ENCODE measurements around the gene IPCEF1.

The IPCEF1 gene

DNA sequence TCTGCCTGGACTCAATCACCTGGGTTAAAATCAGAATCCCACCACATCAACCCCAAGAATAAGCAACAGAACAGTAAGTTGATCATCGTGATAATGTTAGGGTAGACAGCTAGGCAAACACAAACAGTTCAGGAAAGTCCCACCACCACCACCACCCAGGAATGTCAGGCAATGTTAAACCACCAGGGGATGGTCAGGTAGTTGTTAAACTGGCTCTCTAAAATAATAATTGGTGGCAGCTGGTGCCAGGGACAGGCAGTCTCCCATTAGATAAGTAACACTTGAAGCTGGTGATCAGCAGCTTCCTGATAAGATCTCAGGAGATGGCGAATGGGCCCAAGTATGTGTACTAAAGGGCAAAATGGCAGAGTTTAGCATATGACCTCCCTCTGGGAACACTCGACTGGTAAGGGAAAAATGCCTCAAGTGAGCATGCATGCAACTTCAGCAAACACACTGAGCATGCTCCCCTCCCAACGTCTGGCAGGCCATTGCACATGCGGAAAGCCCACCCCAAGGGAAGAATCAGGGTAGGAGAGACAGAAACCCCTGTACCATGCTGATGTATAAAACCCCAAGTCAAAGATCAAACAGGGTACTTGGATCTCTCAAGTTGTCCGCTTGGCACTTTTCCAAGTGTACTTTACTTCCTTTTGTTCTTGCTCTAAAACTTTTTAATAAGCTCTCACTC lies 66.6 kb downstream of the IPCEF1 start:
- DNase-seq = peak; percentile 28

DNA sequence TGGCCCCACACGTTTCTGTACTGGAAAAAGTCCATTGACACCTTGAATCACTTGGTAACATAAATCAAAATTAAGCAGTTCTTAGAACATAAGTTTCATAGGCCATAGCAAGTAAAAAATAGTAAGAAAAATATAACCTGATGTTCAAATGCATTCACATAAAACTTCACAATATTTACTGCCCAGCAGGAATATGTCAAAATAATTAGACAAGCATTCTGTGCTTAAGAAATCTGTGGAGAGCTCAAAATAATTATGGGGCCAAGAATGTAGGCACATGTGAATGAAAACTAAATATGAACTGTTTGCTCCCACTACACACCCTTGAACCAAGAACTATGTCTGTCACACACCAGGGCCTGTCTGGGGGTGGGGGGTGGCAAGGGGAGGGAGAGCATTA lies 70.8 kb downstream of the IPCEF1 start:
- no peak for DNase-seq

DNA sequence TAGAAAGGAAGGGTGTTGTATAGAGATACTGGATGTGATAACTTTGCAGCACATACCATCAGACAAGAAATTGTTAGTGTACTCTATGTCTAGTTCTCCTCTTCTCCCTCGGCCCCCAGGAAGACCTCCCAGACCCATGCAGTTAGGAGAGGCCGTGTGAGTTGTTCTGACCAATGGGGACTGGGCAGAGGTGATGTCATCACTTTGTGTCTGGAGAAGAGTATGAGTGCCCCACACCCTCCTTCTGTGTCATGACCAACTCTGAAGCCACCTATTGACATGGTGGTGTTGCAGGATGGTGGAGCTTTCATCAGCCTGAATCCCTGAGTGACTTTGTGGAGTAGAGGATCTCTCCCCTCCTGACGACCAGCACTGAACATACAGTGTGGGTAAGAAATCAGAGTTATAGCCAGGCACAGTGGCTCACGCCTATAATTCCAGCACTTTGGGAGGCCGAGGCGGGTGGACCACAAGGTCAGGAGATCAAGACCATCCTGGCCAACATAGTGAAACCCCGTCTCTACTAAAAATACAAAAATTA lies 72.2 kb downstream of the IPCEF1 start:
- DNase-seq = no peak

DNA sequence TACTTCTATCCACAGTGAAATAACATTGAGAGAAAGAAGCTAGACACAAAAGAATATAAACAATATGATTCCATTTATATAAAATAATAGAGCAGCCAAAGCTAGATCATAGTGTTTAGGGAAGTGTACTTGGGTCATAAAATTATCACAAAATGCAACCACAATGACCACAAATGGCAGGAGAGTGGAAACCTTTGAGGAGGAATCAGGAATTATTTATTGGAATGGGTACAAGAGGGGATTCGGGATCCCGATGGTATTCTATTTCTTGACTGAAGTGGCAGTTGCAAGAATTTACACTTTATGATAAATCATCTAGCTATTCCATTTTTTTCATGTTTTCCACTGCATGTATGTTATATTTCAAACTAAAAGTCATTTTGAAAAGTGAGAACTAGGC lies 76.1 kb downstream of the IPCEF1 start:
- DNase-seq = no peak

DNA sequence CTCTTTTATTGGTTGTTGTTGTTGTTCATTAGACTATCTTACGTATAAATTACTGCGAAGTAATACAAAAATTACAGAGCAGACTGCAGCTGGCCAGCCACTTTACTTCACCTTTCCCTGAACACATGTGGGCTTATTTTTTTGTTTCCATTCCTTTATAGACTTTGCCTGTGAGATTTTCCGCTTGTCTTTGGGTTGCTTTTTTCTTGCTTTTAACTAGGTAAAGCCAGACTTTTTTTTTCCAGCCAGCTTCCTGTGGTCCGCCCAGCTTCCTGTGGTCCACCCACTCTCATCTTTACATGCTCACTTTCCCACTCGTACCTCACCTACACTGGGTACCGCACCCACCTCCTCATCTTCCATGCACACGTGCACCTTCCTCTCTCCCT lies 79.0 kb downstream of the IPCEF1 start:
- peak; percentile 22 for DNase-seq

DNA sequence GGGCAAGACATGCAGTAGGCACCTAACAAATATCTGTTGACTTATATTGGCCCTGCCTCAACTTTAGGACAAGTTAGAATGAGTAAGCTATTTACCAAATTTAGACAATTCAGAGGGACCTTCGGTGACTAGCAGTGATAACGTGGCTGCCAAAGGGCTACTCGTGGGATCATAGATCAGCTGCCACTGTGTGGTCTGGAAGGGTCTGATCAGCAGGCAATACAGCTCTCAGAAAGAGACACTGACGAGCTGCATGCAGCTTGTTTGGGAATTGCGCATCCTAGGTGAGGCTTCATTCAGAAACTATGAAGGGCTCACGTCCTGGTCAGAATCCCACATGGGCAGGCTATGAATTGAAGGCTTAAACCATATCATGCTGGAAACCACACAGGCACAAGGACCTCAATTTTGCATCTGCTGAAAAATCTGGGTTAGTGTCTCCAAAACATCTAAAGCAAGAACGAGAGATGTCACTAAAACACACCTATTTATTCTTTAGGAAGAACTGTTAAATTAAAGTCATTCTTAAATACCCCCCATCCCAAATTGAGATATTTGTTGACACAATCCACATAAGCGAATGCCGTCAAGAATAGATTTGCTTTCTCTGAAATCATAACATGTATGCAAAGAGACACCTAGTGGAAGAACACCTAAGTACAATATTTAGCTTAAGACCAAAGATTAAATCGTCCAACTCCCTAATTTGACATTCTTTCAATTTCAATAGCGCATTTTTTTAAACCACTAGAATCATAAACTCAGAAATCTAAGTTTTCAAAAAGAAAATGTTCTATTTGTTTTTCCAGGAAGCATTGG lies 79.6 kb downstream of the IPCEF1 start:
- peak; percentile 65 for DNase-seq

DNA sequence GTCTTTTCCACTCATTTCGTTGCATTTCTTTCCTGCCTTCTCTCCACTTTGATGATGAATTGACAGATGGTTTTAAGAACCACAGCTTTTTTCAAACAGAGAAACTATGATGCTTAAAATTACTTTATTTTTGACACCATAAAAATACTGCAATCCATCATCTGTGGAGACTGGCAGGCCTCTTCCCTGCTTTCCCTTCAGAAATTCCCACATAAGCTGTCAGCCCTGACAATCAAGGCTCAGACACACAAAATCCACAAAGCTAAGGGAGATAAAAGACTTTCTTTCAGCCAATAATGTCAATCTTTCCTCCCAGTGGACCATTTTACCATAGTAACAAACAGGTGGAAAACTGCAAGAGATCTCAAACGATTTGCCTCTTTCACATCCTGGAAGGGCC lies 82.4 kb downstream of the IPCEF1 start:
- DNase-seq = no peak

DNA sequence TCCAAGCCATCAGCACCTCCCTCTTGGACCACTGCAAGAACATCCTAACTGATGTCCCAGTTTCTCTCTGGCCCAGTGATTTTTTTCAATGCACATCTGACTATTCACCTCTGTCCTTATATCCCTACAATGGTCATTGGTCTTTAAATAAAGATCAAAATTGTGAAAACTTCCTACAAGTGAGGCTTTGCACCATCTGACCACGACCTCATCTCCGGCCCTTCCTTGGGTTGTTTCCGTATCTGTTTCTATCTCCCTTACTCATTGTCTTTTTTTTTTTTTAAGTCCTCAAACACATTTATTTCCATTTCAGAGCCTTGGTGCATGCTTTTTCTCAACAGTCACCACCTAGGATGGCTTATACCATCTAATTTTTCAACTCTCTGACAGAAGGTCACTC lies 88.1 kb downstream of the IPCEF1 start:
- no peak for DNase-seq

DNA sequence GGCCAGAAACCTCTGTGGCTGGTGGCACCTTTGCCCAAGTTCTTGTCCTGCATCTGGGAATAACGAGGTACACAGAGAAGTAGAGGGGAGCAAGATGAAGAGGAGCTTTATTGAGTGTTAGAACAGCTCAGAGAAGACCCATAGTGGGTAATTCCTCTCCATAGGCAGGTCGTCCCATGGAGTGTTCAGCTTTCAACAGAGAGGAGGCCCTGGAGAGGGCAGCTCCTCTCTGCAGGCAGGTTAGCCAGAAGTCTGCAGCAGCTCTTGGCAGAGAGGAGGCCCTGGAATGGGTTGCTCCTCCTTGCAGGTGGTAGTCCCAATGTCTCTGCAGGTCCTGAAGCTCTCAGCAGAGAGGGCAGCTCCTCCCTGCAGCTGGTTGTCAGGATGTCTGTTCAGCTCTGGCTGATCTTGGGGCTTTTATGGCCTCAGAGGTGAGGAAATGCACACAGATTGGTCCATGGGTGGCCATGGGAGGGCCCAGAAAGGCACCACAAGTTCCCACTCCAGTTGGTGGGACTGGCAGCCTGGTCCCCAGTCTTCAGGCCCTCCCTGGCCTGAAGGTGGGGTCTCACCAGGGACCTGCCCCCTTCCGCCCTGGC lies 89.0 kb downstream of the IPCEF1 start:
- no peak for DNase-seq

DNA sequence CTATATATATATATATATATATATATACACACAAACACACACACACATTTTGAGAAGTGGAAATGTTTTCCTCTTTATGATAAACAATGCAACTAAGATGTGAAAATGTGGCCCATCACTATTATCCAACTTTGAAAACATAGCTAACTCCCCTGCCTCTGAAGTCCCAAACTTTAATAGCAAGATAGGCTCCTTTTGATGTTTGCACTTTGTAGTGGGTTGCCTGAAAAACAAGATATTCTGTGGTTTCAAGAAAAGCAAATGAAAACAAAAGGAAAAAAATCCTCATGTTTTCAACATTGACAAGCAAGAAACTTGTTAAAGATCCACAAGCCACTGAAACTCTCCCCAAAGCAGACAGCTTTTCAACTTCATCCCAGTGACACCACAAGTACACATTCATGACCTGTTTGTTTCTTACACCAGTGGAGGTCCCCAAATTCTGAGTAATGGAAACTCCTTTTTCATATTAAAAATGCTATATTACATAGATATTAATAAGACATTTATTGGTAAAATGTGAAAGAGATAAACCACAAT lies 90.0 kb downstream of the IPCEF1 start:
- DNase-seq = no peak

DNA sequence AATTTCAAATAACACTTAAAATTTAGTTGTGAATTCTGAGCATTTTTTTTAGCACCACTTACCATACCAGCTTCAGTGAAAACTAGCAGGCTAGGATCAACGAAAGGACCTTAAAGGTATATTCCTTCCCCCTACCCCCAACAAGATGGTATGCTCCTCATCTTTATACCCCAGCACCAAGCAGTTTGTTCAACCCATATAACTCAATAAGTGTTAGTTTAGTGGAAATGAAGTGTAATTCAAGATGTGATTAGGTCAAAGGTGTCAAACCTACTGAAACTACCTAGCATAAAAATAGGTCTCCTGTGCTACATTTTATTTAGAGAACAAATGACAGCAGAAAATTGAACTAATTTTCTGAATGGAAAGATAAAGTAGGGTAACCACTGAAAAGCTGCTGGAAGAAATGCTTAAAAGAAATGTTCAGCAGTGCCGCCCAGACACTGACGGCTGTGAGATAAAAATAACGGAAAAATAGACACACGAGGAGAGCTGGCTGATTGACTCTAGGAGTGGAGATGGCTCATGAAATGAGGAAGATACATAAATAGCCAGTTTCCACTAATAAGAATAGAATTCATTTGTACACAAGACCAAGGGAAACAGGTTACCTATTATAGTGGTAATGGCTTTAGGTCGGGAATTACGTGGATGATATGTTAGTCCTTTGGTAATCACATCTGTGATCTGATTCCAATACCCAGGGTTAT lies 94.8 kb downstream of the IPCEF1 start:
- no peak for DNase-seq

DNA sequence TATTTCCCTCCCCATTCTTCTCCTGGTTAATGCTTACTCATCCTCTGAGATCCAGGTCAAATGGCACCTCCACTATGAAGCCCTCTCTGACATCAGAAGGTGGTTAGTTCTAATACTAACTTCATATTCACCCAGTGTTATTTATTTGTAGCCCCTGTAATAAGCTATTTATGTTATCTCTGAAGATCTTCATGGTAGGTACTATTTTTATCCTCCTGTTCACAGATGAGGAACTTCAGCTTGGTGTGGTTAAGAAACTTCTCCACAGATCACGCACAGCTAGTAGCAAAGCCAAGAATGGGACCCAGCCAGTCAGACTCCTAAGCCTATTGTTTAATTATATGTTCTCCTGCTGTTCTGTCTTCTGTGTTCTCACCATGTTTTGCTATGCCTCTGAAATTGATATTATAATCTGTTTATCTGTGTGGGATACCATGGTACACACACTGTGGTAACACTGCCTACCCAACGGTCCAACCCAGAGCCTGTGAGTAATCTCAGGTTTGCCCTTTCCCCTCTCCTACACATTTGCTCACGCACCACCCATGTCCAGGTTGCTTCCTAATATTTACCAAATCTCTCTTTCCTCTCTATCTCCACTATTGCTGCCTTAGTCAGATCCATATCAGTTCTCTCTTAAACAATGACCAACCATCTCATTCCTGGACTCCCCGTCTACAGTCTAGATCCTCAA lies 98.4 kb downstream of the IPCEF1 start:
- DNase-seq = no peak

DNA sequence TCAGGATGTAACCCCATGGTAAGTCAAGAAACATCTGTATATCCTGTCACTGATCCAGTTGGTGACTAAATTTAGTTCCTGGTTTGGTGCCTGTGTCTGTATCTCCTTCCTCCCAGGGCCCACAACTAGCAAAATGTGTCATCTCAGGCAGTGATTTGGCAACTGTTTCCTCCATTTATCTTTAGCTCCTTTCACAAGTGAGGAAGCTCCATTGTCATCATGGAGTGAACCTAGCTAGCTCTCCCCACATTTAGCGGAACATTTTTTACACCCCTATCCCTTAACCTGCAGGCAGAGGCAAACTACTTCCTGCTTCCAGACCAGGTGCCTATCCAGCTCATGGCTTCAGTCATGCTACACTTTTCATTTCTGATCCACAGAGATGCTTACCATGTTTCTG lies 99.5 kb downstream of the IPCEF1 start:
- no peak for DNase-seq

DNA sequence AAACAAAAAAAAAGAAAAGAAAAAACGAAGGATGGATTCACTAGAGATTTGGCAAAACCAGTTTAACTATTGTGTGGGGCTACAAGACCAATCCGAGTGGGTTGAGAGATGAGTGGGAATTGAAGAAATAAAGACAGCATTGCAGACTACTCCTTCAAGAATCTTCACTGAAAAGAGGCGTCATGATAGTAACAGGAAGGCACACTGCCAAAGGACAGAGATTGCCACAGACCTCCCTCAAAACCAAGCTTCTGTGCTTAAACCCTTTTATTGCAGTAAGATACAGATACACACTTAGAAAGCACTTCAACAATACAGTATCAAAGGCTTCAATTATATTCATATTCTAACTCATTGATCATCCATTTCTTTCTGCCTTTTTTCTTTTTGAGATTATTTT lies 103.9 kb downstream of the IPCEF1 start:
- DNase-seq = no peak

DNA sequence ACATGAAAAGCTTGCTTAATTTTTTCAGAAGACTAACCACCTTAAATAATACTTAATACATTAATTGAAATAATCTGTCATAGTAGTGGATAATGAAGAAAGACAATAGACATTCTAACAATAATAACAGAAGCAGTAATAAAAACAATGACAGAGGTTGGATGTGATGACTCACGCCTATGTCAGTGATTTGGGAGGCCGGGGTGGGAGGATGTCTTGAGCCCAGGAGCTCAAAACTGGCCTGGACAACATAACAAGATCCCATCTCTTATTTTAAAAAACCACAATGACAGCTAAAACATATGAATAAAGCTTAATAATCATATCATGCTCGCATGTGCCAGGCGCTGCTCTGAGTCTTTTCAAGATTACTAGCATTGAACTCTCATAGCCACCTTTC lies 105.5 kb downstream of the IPCEF1 start:
- no peak for DNase-seq

DNA sequence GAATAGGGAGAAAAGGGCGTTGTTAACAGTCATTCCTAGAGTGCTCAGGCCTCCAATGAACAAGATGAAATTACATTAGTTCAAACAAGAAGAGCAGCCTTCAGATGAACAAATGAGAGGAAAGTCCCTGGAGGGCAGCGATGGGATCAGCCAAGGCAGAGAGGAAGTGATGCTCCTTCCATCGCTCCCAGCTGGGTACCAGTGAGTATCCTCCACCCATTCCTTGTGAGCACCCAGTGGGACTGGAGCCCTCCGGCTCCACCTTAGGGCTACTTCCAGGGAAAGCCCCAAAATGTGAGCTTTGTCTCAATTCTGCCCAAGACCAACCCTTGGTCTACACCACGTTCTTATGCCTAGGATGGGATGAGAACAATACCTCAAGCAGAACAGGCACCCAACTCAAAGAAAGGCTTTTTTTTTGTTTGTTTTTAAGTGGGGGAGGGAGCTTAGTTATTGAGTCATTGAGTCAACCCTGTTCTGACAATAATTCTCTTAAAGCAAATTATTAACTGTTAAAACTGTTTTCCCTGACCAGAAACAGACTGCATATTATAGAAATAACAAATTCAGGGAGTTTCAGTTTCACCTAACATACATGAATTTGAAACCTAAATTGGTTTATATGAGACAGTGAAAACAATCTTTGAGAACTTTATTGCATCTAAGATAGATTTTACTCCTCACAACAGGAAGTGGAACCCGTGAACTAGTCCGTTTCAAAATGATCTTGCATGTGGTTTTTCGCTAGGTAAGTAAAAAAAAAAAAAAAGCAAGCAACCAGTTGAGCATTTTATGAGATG lies 106.9 kb downstream of the IPCEF1 start:
- no peak for DNase-seq

DNA sequence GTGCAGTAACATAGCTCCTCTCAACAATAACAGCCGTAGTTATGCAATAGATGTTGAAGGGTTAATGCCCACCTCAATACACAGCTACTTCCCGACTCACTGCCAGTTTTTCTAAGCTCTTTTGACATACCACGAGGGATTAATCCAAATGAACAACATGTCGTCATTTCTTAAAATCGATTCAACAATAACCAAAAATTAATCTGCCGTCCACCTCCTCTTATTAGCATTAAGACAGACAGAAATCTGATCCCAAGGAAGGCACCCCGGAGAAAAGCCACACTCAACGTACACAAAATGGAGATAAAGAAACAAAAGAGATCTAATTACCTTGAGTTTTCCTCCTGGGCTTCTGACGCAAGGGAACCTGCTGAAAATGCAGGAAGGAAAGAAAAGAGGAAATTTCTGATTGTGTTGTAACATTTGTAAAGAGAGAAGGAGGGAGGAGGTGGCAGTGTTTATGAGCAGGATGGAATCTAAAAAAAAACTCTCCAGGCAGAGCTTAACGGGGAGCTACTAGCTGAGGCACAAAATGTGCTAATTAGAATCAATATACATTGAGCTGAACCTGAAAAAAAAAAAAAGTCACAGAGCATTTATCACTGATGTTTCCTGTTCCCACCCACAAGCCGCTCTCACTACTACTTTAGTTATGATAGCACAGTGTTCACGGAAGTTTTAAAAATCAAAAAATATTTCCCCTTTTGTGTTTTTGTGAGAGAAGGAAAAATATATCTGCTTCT lies 109.3 kb downstream of the IPCEF1 start:
- peak; percentile 83 for DNase-seq

DNA sequence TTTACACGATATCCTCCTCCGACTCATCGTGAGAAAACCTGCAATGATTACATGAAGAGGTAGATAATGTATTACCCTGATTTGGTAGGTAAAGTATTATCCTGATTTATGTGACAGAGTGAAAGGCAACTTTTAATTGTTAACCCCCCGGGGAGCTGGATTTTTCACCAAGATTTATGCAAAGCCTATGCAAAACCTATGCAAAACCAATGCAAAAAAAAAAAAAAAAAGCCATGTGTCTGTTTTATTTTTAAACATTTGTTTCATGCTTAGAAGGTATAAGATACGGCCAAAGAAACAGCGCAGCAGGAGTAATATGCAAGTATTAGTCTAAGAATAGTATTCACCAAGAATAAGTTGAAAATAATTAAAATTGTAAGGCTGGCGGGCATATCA lies 109.9 kb downstream of the IPCEF1 start:
- DNase-seq = no peak

DNA sequence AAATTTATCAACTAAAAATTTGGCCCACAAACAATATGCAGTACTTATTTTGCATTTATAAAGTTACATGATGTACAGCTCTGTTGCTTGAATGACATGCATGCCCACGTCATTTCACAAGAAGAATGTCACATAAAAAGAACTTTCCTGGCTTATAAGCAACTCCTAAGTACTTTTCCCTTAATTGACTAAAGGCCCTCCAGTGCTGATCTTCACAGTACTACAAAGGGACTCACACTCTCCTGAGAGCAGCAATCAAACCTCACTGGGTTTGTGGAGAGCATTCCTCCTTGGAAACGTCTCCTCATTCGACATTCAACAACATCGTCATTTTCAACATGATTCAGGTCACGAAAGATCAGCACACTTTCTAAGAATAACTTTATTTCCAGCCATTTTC lies 111.1 kb downstream of the IPCEF1 start:
- no peak for DNase-seq

All from NCI-H146 (cell line).